Neutrophil (primary cell): ENCODE data around the gene ANO1.

ENCODE experiments used
- H3K27ac ChIP-seq: fragments of 200-600 bp; sonication (generic); 2 replicates; pipeline ENCODE4 v1.5.1; 2016; ENCODE audit warnings: mild to moderate bottlenecking, moderate library complexity
- H3K27me3 ChIP-seq: fragments of 200-600 bp; sonication (generic); 2 replicates; pipeline ENCODE4 v1.6.0; 2016; ENCODE audit warnings: mild to moderate bottlenecking
- H3K36me3 ChIP-seq: fragments of 200-600 bp; sonication (generic); 2 replicates; pipeline ENCODE4 v1.5.1; 2017
- H3K4me1 ChIP-seq, 2 experiments: fragments of 200-600 bp in 1 of 2; sonication (generic) in 1 of 2; 1 replicate in 1 of 2; 2 replicates in 1 of 2; pipeline versions ENCODE4 v1.5.1 to v1.6.1; 2013 to 2016; ENCODE audit warnings: low read depth in 1 of 2, low read length in 1 of 2, mild to moderate bottlenecking in 1 of 2, moderate library complexity in 1 of 2; ENCODE audit not compliant: control insufficient read depth in 1 of 2, insufficient read depth in 1 of 2
- H3K4me3 ChIP-seq, 2 experiments: fragments of 200-600 bp in 1 of 2; sonication (generic) in 1 of 2; 1 replicate in 1 of 2; 2 replicates in 1 of 2; pipeline ENCODE4 v1.5.1; 2013 to 2016; ENCODE audit warnings: low read depth in 1 of 2, low read length in 1 of 2, mild to moderate bottlenecking in 1 of 2, moderate library complexity in 1 of 2
- H3K9me3 ChIP-seq: fragments of 200-600 bp; sonication (generic); 2 replicates; pipeline ENCODE4 v1.5.1; 2016
- TF ChIP-seq, protein P1 (sequence below): fragments of 200-600 bp; sonication (generic); IDR thresholded peaks from 2 replicates; pipeline ENCODE4 v1.5.1; 2016; ENCODE audit warnings: antibody characterized with exemption

Gene ANO1

GRCh38 chr11:70126494-70126893 lies 48.4 kb downstream of the ANO1 start:
- TF ChIP-seq, protein P1, sequence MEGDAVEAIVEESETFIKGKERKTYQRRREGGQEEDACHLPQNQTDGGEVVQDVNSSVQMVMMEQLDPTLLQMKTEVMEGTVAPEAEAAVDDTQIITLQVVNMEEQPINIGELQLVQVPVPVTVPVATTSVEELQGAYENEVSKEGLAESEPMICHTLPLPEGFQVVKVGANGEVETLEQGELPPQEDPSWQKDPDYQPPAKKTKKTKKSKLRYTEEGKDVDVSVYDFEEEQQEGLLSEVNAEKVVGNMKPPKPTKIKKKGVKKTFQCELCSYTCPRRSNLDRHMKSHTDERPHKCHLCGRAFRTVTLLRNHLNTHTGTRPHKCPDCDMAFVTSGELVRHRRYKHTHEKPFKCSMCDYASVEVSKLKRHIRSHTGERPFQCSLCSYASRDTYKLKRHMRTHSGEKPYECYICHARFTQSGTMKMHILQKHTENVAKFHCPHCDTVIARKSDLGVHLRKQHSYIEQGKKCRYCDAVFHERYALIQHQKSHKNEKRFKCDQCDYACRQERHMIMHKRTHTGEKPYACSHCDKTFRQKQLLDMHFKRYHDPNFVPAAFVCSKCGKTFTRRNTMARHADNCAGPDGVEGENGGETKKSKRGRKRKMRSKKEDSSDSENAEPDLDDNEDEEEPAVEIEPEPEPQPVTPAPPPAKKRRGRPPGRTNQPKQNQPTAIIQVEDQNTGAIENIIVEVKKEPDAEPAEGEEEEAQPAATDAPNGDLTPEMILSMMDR: no peak
- Histone ChIP-seq H3K4me1 (no peaks in the 10 kb centered on the region), H3K27me3 (peaks cover 16% of the 10 kb centered on the region), H3K36me3 (no peaks in the 10 kb centered on the region), H3K4me3 (no peak overlapping the region), H3K9me3 (no peaks in the 10 kb centered on the region), H3K27ac (no peak overlapping the region)

DNA sequence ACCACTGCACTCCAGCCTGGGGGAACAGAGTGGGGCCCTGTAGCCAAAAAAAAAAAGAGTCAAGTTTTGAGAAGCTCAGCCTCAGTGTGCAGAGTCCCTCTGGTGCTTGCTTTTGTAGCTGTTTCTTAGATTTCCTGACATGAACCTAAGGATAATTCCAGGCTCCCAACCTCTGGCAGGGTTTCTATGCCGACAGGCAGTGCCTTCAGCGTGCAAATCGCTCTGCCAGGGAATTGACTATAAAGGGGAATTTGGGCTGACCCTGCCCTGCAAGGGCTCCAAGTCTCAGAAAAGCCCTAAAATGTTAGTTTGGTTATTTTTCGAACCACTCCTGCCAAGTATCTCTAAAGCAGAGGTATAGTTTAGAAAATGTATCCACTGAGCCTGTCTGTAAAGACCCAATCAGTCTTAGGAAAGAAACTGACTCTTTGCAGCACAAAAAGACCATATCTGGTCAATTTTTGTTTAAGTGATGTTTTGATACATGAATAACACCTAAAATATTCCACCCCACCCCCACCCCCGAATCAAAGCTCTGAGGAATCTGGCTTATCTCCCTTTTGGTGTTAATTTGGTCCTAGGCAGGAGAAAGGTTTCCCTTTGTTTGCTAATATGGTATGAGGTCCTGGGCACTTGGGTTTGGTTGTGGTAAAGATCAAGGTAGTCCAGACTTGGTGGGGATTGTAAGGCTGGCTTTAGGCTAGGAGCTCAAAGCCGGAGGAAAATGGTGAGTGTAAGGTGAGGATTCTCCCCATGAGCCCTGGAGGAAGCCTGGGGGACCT lies 49.7 kb downstream of the ANO1 start:
- TF ChIP-seq, protein P1: no peak
- H3K9me3 ChIP-seq: no peaks in the 10 kb centered on the region
- H3K27me3 ChIP-seq: peaks cover 14% of the 10 kb centered on the region
- H3K36me3 ChIP-seq: no peaks in the 10 kb centered on the region
- H3K27ac ChIP-seq: no peak overlapping the region
- no peaks in the 10 kb centered on the region for H3K4me1 ChIP-seq
- no peak overlapping the region for H3K4me3 ChIP-seq

GRCh38 chr11:70128435-70128906 lies 50.4 kb downstream of the ANO1 start:
- Histone ChIP-seq H3K4me3 (no peak overlapping the region), H3K9me3 (no peaks in the 10 kb centered on the region), H3K4me1 (no peaks in the 10 kb centered on the region), H3K27me3 (peaks cover 8% of the 10 kb centered on the region), H3K36me3 (no peaks in the 10 kb centered on the region), H3K27ac (no peak overlapping the region)
- TF ChIP-seq, protein P1: no peak

DNA sequence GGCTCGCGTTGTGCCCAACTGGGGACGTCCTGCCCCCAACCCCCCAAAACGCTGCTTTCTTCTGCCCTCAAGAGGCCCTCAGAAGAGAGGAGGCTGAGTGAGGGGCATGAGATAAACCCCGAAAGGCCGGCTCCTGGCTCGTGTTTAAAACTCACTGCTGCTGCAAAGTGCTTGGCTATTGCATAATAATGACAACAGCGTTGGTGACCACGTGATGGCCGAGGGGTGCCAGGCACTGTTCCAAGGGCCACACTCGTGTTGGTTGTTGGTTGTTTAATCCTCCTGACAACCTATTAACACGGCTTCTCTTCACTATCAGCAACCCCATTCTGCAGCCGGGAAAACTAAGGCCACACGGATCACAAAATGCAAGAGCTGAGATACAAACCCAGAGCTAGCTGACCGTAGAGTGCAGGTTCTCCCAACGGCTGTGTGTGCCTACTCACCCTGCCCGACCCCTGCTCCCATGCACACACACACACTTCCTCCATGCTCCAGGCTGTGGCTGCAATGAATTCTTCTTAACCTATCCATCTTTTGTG lies 51.0 kb downstream of the ANO1 start:
- Histone ChIP-seq H3K4me1 (no peaks in the 10 kb centered on the region), H3K27ac (no peak overlapping the region), H3K9me3 (no peaks in the 10 kb centered on the region), H3K27me3 (peaks cover 3% of the 10 kb centered on the region), H3K36me3 (no peaks in the 10 kb centered on the region), H3K4me3 (no peak overlapping the region)
- TF ChIP-seq, protein P1: no peak

DNA sequence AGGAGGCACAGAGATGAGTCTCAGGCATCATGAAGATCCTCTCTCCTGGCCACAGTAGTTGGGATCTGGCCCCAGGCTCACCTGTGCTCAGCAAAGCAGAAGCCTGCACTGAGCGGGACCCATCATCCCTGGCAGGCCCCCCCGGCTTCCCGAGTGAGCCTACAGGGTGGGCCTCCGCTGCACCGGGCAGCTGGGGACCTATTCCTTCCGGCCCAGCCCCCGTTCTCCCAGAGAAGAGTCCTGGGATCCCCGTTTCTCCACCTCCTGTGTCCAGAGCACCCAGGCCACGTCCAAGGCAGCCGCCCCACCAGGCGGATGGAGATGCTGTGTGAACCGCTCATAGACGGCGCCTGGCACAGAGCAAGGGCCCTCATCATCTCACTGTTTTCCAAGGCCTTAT lies 52.5 kb downstream of the ANO1 start:
- H3K27me3 ChIP-seq: peaks cover 3% of the 10 kb centered on the region
- H3K27ac ChIP-seq: no peak overlapping the region
- H3K9me3 ChIP-seq: no peaks in the 10 kb centered on the region
- no peaks in the 10 kb centered on the region for H3K36me3 ChIP-seq
- no peaks in the 10 kb centered on the region for H3K4me1 ChIP-seq
- no peak overlapping the region for H3K4me3 ChIP-seq
- TF ChIP-seq, protein P1: no peak
